Measurements from ENCODE around the gene ZNF639.
A peak's percentile ranks its signal among the peaks of the same experiment; 100 is the strongest.
"Not testable (repeated sequence)": the region's sequence is repeated elsewhere in the genome, so short reads cannot be mapped to it uniquely, and the experiment has no call there.

Gene ZNF639

GRCh38 chr3:179322286-179323196 is at the start of gene ZNF639:
Gene ZNF639 (plus strand): TSS chr3:179323031. CDS start chr3:179328294, 5,263 bp downstream.
- peak; percentile 74 for DNase-seq

DNA sequence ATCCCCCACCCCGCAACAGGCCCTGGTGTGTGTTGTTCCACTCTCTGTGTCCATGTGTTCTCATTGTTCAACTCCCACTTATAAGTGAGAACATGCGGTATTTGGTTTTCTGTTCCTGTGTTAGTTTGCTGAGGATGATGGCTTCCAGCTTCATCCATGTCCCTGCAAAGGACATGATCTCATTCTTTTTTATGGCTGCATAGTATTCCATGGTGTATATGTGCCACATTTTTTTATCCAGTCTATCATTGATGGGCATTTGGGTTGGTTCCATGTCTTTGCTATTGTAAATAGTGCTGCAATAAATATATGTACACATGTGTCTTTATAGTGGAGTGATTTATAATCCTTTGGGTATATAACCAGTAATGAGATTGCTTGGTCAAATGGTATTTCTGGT is 48.4 kb upstream of the ZNF639 start:
- DNase-seq: not testable (repeated sequence)

DNA sequence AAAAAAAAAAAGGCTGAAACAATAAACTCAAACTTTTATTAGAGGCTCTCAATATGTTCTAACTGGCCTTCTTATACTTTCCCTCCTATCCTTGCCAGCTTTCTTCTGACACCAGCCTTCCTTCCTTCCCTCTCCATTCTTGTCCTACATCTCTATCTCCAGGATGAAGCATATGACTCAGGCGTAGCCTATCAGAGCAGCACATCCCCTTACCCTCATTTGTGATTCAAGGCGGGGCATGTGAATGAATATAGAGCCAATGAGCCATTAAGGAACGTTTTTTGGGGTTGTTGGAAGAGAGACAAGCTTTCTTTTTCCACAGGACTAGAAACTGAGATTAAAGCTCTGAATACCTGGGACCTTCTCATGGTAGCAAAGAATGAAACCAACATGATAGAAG is 46.8 kb upstream of the ZNF639 start:
- DNase-seq: no peak

DNA sequence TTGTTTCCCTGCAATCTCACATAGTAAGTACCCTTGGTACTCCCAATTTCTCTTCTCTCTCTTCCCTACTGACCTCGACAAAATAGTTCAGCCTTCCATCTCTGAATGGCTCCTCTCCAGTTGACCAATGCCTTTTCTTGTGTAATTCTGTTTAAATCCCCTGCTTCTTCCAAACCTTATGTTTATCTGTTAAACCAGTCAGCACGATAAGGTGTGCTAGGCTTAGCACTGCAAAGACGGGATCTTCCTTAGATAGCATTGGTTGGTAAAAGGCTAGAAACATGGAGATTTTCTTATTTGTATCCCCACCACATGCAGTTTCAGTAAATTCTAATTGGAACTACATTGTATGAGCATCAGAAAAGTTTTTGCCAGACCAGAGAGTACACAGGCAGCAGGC is 46.1 kb upstream of the ZNF639 start:
- no peak for DNase-seq

GRCh38 chr3:179278151-179278550 is 44.7 kb upstream of the ZNF639 start:
- DNase-seq: no peak

DNA sequence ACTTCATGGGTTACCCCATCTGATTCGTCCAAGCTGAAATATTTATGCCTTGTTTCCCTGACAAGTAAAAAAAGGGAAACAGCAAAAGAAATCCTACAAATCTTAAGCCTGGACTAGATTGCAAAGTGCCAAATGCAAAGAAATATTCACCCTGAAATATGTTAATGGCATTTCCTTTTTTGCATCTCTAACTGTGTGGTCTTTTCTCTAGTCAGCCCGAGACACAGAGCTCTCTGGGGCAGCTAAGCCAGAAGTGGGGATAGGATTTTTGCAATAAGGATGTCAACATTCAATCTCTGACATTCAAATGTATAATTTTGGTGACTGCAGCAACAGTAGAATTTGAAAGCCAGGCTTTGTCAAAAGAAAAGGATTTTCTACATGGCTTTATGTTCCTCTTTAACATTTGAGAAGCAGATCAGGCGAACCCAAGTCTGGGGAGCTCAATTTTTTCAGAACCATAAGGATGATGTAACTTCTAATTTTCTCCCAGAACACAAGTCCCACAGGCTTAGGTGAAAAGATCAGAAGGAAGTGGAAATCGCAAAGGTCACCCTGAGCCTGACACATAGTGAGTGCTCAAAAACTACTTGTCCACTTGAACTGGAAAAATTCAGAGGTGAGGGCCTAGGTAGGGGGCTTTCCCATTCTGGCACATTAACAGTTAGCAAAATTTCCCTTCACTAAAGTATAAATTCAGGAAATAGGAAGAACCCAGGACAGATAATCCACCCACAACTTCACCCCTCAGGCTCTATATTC is 43.7 kb upstream of the ZNF639 start:
- no peak for DNase-seq

- no peak for DNase-seq
These were observed 43.0 kb upstream of the ZNF639 start for GRCh38 chr3:179279837-179280236.

DNA sequence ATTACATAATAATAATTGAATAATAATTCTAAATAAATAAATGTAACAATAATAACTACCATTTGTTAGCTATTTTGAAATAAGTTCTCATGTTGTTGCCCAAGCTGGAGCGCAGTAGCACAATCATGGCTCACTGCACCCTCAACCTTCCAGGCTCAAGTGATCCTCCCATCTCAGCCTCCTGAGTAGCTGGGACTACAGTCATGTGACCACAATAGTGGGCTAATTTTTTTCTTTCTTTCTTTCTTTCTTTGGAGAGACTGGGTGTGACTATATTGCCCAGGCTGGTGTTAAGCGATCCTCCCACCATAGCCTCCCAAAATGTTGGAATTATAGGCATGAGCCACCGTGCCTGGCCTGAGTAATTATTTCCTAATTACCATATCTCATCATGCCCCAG is 41.0 kb upstream of the ZNF639 start:
- DNase-seq: no peak

DNA sequence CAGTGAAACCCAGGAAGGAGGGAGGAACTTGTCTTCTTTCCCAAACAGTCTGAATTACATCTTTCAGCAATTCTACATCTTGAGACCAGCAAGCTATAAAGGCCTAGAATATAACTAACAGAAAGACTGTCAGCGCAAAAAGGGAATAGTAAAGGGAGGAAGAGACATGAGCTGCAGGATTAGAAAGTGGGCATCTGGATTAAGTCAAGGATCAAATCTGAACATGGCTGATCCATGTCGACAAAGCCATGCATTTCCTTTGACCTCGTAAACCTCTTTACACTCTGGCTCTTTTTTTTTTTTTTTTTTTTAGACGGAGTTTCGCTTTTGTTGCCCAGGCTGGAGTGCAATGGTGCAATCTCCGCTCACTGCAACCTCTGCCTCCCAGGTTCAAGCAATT is 36.5 kb upstream of the ZNF639 start:
- DNase-seq: no peak

DNA sequence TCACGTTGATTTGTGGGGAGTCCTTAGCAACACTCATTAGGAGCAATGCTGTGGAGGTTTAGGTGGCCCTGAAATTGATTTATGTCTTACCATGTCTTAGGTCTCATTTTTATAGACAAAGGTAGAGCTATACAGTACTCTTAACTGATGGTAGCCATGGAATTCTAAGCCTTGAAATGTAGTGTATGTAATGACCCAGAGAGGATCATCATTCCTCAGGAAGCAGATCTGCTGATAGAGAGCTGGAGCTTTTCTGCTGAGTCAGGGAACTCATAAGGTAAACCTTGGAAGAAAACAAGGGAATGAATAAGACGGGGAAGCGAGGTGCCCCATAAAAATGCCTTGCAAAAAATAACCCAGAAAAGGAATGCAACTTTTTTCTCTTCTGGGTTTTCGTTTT is 34.0 kb upstream of the ZNF639 start:
- DNase-seq: no peak

- DNase-seq: no peak
These were observed 33.5 kb upstream of the ZNF639 start for GRCh38 chr3:179289295-179289694.

DNA sequence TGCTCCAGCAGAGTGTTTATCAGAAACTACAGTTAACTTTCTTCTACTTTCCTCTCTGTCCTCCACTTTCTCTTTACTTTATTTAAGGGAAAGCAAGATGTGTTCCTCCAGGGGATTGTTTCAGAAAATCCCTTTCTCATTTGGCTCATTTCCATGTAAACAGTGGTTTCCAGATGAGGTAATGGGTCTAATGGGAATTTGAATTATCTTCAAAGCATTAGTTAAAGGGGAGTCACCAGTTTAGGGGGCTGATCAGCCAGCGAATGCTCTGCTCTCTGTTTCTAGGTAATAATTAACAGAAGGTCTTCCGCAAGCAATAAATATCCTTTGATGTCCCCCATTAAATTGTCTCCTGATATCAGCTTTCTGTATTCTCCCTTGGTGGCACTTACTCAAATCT is 30.4 kb upstream of the ZNF639 start:
- DNase-seq: no peak

DNA sequence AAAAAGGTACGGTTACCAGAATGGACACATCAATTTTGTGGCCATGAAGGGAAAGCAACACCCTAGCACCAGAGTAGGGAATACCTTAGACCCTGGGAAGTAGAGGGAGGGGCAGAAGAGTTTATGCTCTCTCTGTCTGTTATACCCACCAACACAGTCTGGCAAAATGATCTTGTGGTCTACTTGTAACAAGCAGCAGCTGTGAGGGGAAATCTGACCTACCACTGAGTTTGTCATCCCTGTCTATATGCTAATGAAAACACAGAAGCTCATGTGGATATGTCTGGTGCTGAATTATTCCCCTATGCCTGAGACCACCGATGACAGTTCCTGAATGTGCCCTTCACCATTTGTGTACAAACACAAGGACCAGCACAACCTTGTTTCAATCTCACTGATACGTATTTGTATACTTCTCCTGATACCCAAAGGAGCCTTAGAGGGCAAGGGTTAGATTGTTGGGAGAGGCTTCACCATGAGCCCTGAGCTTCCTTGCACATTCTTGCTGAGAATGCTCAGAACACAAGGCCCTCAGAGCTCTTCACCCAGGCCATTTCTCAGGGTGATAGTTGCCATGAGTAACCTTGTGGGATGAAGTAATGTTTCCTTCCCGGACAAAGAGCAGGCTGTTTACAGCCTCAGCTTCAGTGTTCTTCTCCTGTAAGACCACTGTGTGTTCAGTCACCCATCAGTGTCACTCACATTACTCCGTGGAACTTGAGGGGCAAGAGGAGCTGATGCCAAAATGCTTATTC is 24.7 kb upstream of the ZNF639 start:
- no peak for DNase-seq

DNA sequence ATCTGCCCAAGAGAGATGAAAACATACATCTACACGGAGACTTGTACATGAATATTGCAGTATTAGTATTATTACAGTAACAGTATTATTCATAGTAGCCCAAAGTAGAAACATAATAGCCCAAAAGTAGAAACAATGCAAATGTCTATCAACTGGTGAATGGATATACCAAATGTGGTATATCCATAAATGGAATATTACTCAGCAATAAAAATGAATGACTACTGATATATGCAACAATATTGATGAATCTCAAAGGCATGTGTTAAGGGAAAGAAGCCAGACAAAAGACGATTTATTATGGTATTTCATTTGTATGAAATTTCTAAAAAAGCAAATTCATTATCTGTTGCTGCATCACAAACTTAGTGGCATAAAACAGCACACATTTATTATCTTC is 23.5 kb upstream of the ZNF639 start:
- no peak for DNase-seq

- DNase-seq: no peak
These were observed 22.7 kb upstream of the ZNF639 start for GRCh38 chr3:179299999-179300613.

- no peak for DNase-seq
These were observed 21.2 kb upstream of the ZNF639 start for GRCh38 chr3:179301645-179302044.

DNA sequence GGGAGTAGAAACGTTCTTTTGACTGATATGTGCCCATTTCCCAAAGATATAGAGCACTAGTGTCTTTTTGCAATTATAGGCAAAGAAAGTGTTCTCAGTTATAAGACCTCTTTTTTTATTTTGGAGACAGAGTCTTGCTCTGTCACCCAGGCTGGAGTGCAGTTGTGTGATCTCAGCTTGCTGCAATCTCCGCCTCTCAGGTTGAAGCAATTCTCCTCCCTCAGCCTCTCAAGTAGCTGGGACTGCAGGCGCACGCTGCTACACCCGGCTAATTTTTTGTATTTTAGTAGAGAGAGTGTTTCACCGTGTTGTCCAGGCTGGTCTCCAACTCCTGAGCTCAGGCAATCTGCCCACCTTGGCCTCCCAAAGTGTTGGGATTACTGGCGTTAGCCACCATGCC is 20.7 kb upstream of the ZNF639 start:
- no peak for DNase-seq

DNA sequence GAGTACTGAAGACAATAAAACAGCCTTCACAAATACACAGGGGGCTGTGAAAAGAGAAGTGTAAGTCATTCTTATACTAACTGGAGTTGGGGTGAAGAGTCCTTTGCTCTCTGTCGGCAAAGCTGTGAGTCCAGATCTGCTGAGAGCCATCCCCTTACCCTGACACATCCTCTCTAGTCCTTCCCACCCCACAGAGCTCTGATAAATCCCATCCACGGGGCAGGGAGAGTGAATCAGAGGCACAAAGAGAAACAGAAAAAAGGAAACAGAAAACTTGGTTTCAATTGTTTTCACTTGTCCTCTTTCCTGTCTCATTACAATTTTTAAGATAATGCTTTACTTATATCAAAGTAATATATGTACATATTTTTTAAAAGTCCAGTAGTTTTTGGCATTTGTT is 18.2 kb upstream of the ZNF639 start:
- DNase-seq: no peak

- DNase-seq: not testable (repeated sequence)
These were observed 15.5 kb upstream of the ZNF639 start for GRCh38 chr3:179307362-179307761.

DNA sequence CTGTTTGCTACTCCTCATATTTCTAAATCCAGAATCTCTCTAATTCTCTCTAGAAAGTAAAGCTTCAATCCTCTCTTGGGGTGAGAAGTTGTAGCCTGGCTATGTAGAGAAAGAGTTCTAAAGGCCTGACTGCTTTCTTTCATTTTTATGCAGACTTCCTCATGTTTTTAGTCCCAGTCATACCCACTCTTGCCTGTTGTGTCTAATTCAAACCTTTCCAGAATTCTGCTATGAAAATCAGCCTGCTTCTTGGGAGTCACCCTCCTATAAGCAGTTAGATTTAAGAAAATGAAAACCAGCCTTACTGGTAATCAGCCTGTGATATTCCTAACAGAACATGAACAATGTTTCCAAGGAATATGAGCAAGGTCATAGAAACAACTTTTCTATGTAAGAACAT is 14.8 kb upstream of the ZNF639 start:
- no peak for DNase-seq

- no peak for DNase-seq
These were observed 13.4 kb upstream of the ZNF639 start for GRCh38 chr3:179309225-179310078.

GRCh38 chr3:179318876-179319275 is 4.0 kb upstream of the ZNF639 start:
- DNase-seq: no peak
